Measurements from ENCODE around the gene RPL22. TPM values are rescaled to one million over a fixed set of nuclear protein-coding genes. Genes with fewer than 3 reads are reported as not detected.

The RPL22 gene
- total RNA-seq = 133 and 186 TPM in 2 replicates

DNA sequence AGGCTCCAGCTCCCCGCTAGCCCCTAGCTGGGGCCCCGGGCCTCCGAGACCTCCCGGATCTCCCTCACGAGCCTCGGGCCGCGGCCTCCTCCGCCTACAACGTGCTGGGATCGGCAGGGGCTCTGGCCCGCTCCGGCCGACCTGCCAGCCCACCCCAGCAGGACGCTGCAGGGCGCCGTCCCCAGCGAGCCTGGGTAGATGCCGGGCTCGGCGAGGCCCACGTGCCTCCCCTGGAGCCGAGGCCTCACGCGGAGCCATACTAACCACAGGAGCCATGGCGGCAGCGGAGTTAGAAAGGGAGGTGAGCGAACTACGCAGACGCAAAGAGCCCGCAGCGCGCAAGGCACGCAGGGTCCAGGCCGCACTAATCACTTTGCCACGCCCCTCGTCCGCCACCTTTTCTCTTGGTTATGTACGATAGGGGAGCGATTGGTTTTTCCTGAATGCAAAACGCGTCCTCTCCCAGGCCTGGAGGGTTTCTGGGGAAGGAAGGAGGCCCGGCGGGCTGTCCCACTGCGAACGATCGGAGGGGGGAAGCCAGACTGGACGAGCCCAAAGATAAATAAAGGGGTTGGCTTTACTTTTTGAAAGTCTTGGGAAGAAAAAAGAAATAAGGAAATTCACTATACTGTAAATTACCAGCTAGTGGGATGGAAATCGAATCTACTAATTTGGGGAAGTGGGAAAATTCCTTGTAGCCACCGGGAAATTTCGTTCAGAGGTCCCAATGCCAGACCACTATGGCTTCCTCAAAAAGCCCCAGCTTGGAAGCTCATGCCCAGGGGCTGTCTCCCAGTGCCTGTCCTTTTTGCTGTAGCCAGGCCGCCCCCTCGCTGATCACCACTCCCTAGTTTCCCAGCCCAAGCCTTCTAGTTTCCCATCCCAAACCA lies at the start of gene RPL22:
TSS of gene RPL22 (minus strand) at position 298 of the 890 bp plus-strand sequence. CDS start at position 276, 22 bp downstream.
- DNase-seq (ENCODE audit: extremely low read depth, low read depth, low spot score) = peak; percentile 96

DNA sequence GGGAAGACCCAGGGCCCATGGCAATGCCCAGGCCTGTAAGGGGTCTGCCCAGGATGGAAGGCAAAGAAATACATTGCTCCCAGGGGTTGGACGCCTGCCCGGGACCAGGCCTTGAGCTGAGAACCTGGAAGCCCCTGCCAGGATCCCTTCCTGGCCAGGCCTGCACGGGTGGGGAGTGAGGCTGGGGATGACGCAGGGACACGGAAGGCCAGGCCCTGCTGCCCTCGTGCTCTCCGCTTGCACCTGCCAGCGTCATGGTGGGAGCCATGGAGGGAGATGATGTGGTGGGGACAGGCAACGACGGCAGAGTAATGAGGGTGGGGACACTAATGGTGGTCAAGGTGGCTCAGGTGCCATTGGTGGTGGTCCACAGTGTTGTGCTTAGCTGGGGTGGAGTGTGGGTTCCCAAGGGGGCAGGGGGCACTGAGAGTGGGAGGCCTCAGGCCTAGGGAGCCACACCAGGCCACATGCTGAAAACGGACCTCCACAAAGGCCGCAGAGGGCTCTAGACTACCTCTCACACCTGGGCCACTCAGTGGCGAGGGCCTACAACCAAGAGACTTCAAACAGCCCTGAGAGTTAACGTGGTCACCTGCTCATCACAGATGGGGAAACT lies 48.9 kb upstream of the RPL22 start:
- DNase-seq (ENCODE audit: extremely low read depth, low read depth, low spot score) = no peak

DNA sequence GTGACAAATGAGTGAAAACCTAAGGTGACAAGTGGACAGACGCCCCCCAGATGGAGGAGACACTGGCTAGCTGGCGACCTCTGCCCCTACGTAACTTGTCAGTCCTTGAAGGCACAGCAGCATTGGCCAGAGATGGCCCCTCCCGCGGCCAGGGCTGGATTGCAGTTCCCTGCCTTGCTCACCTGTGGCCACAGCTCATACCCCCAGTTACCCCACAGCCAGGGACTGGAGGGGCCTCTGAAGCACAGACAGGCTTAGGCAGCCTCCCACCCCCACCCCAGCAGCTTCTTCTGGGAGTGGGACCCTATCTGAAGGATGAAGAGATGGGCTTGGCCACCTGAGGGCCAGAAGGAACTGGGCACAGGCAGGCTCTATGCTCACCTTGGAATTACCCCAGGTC lies 48.3 kb upstream of the RPL22 start:
- no peak for DNase-seq (ENCODE audit: extremely low read depth, low read depth, low spot score)

DNA sequence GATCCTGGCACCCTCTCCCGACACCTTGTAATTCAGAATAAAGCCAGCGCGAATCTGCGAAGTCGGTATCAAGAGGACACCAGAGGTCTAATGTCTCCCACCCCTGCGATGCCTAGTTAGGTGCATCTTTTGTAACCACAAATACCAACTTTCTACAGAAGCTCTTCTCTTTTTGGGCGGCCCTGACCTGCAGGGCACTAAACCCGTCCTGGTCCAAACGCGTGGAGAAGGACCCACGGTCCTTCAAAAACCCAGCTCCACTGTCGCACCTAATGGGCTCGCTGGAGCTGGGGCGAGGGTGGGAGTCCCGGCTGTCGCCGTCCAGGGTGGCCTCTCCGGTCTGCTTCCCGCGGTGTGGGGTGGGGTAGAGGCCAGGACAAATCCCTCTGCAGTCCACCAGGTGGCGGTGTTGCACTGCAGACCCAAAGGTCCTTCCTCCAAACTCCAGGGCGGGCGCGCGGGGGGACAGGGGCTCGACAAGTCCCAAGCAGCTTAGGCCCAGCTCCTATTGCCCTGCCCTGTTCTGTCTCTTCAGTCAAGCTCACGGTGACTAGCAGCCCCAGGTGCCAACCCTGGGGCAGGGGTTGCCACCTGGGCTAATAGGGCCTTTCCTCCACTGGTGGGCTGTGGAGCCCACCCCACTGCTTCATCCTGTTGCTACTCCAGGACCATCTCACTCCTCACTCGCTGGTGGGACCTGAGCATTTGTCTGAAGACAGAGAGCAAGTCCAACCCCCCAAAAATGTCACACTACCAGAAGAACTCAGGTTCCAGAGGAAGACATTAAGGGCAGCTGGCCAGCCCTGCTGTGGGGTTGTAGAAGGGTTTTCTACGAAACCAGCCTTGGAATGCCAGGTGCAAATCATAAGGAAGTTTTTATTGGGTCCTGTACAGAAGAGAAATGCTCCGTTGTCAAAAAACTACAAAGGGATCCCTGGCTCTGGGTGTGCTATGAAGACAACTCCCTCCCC lies 47.4 kb upstream of the RPL22 start:
- no peak for DNase-seq (ENCODE audit: extremely low read depth, low read depth, low spot score)

DNA sequence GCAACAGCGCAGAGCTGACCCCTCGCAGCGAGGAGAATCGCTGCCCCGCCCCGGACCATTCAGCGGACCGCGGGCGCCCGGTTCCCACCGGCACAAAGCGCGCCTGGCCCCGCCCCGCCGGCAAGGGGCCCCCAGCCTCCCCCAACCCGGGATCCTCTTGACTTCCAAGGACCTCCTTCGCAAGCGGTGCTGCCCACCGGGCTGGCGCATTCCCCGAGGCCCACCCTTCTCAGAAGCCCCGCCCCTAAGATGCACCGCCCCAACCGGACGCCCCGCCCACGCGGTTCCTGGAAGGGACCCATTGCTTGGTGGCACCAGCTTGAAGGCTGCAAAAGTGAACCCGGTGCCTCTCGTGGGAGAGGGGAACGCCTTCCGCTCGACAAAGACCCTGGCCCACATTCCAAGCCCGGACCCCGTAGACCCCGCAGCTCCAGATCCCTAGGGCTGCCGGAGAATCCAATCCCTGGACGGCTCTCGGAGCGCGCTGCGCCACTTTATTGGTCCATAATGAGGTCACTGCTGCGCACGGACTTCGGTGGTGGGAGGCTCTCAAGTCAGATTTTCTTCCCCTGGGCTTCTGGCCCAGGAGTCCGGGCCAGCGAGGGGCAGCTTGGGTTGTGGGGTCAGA lies 46.6 kb upstream of the RPL22 start:
- DNase-seq (ENCODE audit: extremely low read depth, low read depth, low spot score) = no peak

DNA sequence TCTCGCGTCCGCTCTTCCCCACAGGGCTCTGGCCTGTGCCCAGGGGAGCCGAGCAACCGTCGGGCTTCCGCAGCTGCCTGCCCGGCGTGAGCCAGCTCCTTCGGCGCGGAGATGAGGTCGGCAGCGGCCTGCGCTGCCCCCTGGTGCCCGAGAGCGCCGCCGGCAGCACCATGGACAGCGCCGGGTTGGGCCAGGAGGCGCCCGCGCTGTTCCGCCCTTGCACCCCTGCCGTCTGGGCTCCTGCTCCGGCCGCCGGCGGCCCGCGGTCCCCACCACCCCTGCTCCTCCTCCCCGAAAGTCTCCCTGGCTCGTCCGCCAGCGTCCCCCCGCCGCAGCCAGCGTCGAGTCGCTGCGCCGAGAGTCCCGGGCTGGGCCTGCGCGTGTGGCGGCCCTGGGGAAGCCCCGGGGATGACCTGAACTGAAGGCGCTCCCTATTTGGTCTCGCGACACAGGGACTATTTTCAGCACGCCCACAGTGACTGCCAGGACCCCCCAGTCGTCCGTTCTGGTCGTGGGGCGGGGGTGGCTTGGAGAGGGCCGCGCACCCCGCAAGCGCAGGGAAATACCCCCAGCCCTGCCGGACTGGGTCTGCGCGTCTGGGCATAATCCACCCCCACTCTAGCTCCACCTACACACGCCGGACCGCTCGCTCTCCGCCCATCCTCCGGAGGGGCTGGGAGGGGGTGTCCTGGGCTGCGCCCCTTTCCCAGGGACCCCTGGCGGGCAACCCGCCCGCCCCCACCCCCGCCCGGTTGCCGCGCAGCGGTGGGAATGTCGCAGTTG lies 45.9 kb upstream of the RPL22 start:
- no peak for DNase-seq (ENCODE audit: extremely low read depth, low read depth, low spot score)

DNA sequence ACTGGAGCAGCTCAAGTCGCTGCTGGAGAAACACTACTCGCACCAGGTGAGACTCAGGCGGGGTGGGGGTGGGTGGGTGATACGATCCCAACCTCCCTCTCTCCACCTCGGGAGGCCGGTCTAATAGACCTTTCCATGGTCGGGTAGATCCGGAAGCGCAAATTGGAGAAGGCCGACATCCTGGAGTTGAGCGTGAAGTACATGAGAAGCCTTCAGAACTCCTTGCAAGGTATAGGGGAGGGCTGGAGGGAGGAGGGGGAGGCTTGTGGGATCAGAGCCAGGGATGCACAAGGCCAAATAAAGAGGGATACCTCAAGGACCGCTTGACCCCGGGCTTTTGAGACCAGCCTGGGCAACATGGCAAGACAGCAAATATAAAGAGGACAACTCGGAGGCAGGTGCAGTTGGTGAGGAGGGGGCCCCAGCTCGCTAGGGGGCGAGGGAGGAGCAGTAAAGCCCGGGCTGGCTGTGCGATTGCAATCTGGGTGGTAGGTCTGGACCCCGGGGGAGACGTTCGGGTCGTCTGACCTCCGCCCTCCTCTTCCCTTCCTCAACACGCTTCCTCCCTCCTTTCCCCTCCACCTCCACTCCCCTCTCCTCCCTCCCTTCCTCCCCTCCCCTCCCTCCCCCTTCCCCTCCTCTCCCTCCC lies 45.1 kb upstream of the RPL22 start:
- DNase-seq (ENCODE audit: extremely low read depth, low read depth, low spot score) = no peak

DNA sequence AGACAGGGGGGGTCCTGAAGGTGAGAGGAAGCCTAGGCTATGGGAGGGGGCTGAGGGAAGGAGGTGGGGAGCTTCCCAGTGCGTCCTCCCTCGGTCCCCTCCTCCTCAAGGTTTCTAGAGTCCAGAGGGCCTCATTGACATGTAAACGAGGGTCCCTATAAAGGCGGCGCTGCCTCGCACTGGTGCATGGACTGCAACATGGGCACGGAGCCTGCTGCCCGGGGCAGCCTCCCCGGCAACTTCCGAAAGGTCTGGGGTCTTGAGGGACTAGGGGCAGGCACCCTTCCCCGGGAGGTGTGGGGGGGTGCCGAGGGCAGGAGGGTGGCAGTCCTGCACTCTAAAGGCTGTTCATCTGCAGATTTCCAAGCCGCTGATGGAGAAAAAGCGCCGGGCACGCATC lies 44.6 kb upstream of the RPL22 start, which contains the start of gene HES3:
TSS of gene HES3 (plus strand) at position 187 of the 400 bp plus-strand sequence. CDS start at position 374, 187 bp downstream.
- no peak for DNase-seq (ENCODE audit: extremely low read depth, low read depth, low spot score)

DNA sequence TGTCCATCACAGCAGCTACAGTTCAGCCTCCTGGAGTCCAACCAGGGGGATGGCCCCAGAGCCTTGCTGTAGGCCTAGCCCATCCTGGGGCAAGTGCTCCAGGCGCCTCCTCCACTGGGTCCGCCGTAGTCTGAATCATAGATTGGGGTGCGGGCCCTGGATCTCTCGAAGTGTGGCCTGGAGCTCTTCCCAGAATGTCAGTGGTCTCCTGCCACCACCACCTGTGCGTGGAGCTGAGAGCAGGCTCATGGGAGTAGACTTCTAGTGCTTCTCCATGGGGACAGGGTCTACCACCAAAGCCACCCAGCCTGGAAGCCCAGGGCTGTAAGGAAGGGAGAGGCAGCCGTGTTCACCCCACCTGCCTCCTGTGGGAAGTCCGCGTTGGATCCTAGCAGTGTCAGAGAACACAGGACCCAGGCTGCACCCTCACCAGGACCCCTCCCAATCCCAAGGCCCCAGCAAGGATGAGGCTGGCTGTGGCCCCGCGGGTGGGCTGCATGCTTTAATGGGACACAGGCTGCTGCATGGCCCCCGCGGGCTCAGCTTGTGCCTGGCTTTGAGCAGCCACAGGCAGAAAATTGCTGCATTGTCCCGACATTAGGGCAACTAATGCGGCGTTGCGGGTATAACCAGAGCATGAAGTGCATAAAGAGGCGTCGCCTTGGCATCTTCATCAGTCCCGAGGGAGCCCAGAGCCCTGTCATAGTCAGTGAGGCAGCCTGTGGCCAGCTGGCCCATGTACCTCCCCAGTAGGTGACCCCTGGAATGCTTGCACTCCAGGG lies 43.8 kb upstream of the RPL22 start:
- no peak for DNase-seq (ENCODE audit: extremely low read depth, low read depth, low spot score)

DNA sequence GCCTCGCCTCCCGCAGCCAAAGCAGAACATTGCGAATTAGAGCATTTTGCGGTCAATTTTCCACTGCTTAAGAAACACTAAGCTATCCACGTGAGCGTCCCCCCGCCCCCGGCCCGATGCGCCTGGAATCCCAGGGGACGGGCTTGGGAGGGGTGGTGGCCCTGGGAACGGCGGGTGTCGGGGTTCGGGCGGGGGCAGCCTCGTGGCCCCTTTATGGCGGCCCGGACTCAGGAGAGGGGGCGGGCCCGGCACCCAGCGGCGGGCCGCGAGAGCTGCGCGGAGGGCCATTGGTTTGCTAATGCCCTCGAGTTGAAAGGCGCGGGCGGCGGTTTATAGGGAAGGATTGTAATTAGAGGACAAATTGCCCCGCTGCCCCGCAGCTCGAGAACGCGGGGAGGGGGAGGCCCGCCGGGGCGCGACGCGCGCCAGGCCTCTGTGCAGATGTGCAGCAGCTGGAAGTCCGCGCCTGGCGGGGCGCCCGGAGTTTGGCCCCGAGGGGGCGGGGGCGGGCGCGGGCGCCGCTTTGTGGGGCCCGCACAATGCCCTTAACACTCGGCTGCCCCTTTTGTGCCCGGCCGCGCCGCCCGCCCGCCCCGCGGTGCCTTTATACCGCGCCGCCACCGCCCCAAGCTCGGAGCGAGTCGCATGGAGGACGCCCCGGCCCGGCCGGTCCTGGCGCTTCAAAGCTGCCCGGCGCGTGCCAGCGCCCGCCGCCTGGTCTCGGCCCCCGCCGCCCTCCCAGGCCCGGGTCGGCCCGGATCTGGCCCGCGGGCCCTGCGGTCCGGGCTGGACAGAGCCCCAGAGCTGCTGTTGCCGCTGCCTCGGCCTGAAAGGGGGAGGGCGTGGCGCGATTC lies 42.7 kb upstream of the RPL22 start:
- DNase-seq (ENCODE audit: extremely low read depth, low read depth, low spot score) = no peak

DNA sequence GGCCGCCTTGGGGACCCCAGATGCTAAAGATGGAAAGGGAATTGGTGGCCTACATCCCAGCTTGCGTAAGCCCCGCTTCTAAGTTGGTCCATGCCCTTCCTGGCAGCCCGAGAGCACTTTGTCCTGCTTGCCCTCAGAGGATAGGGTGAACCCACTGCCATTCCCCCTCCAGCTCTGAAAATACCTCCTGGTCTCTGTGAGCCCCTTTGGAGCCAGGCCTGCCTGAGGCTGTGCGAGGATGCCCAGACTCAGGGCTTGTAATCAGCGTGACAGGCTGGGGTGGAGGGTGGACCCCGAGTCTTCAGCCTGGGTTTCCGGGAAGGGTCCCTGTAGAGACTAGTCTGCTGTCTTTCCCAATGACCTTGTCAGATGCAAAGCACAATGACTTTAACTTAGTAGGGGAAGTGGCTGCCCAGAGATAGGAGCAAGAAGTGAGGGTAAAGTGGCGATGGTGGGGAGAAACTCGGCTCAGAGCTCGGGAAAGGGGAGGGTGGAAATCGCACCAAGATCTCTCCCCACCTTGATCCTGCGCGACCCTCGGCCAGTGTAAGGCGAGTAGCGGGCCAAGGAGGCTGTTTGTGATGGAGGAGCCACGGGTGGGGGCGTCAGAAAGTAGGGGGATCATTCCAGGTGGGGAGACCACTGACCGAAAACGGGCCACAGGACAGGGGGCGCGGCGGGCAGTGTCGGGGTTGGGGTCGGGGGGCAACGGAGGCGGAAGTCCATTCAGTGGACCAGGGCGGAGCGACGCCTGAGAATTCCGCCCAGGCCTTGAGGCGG lies 41.9 kb upstream of the RPL22 start:
- DNase-seq (ENCODE audit: extremely low read depth, low read depth, low spot score) = no peak

DNA sequence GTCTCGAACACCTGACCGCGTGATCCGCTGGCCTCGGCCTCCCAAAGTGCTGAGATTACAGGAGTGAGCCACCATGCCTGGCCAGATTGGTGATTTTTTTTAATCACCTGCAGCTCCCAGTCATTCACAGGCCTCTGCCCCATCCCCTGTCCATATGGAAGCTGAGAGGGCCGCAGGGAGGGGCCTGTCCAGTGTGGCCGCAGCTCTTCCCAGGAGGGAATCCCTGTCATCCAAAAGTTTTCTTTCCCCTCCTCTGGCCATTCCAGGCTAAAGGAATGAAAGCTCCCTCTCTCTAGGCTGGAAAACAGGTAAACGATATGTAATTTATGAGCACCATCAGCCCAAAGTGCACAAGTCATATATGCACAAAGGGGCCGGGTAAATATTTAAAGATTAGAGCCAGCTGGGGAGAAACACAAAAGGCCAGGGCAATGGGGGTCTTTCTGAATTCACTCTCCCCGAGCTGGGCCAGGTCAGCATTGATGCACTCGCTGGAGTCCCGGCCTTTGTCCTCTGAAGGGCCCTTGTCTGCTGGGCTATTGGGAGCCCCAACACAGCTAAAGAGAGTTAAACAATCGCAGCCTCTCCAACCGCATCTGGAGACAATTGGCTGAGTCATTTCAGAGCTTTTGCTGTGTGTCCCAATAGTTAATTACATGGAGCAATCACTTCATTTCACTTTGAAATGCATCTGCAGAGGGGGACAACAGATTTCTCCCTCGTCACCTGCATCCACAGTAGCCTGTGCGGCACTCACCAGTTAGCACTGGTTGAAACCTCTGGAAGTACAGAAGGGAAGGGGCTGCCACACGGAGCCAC lies 40.8 kb upstream of the RPL22 start:
- no peak for DNase-seq (ENCODE audit: extremely low read depth, low read depth, low spot score)

DNA sequence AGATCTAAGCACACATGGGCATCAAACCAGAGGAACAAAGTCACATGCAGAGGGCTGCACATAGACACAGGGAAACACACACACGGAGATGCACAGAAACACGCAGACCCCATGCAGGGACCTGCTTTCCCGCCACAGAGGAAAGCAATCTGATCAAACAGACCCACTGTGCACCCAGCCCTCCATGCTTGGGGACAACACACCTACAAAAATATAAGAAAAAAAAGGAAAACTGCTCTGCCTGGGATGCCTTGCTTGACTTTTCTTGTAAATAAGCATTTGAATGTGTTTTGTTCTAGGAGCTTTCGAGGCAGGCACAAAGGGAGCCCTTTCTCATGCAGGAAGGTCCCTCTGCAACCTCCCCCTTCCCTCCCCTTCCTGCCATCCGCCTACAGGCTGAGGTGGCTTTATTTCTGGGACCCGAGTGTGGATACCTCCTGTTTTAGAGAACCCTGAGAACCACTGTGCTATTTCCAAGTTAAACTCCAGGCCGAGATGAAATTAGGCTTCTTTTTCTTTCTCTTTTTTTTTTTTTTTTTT lies 39.9 kb upstream of the RPL22 start:
- no peak for DNase-seq (ENCODE audit: extremely low read depth, low read depth, low spot score)

DNA sequence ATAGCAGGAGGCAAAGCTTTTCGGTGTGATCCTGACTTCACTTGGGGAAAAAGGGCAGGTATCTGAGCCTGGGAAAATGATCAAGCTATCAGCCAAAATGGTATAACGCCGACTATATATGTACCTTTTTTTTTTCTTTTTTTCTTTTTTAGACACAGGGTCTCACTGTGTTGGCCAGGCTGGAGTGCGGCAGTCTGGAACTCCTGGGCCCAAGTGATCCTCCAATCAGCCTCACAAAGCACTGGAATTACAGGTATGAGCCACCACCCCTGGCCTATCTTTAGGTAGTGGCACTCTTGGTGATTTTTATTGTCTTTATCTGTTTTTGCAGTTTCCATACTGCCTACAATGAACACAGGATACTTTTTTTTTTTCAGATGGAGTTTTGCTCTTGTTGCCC lies 37.7 kb upstream of the RPL22 start:
- no peak for DNase-seq (ENCODE audit: extremely low read depth, low read depth, low spot score)

DNA sequence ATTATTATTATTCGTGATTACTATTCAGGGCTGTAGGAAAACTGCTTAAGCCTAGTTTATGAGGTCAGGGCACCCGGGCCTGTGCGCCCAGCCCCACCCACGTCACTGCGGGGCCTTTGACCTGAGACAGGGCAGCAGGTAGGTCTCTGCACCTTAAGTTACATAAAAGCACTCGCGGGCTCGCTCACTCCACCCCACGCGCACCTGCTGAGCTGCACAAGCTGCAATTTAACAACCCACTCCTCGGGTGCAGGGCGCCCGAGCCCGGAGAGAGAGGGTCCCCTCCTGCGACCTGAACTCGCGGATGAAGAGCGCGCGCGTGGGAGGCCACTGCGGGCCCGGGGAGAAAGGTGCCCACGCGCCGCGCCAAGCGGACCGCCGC lies 35.9 kb upstream of the RPL22 start:
- DNase-seq (ENCODE audit: extremely low read depth, low read depth, low spot score) = no peak

Data from glomerular endothelial cell (primary cell).